VCaP (cell line): Measurements from ENCODE around the gene CELSR1.

Experiments
- H3K27ac ChIP-seq: fragments of 450-650 bp; 2 replicates; pipeline ENCODE4 v1.5.1; 2017
- CTCF ChIP-seq: fragments of 450-650 bp; conservative IDR thresholded peaks from 2 replicates; pipeline ENCODE4 v1.5.1; 2017; ENCODE audit warnings: mild to moderate bottlenecking, moderate library complexity

The CELSR1 gene

GRCh38 chr22:46466255-46466676 lies 71.2 kb downstream of the CELSR1 start:
- no peak for TF ChIP-seq CTCF
- no peak overlapping the region for H3K27ac ChIP-seq

GRCh38 chr22:46465793-46466192 lies 71.6 kb downstream of the CELSR1 start:
- TF ChIP-seq CTCF = no peak
- H3K27ac ChIP-seq = no peak overlapping the region

- H3K27ac ChIP-seq = no peak overlapping the region
- TF ChIP-seq CTCF = no peak
Measured at GRCh38 chr22:46465345-46465720, 72.1 kb downstream of the CELSR1 start.

GRCh38 chr22:46464701-46465344 lies 72.6 kb downstream of the CELSR1 start:
- no peak for TF ChIP-seq CTCF
- no peak overlapping the region for H3K27ac ChIP-seq

- no peak overlapping the region for H3K27ac ChIP-seq
- no peak for TF ChIP-seq CTCF
Measured at GRCh38 chr22:46464296-46464695, 73.1 kb downstream of the CELSR1 start.

- no peak overlapping the region for H3K27ac ChIP-seq
- no peak for TF ChIP-seq CTCF
Measured at GRCh38 chr22:46463435-46464227, 73.8 kb downstream of the CELSR1 start.

- TF ChIP-seq CTCF = no peak
- H3K27ac ChIP-seq = no peak overlapping the region
Measured at GRCh38 chr22:46462726-46463371, 74.6 kb downstream of the CELSR1 start.
